Measurements from ENCODE around the gene GRK5.

- TF ChIP-seq, protein P1, sequence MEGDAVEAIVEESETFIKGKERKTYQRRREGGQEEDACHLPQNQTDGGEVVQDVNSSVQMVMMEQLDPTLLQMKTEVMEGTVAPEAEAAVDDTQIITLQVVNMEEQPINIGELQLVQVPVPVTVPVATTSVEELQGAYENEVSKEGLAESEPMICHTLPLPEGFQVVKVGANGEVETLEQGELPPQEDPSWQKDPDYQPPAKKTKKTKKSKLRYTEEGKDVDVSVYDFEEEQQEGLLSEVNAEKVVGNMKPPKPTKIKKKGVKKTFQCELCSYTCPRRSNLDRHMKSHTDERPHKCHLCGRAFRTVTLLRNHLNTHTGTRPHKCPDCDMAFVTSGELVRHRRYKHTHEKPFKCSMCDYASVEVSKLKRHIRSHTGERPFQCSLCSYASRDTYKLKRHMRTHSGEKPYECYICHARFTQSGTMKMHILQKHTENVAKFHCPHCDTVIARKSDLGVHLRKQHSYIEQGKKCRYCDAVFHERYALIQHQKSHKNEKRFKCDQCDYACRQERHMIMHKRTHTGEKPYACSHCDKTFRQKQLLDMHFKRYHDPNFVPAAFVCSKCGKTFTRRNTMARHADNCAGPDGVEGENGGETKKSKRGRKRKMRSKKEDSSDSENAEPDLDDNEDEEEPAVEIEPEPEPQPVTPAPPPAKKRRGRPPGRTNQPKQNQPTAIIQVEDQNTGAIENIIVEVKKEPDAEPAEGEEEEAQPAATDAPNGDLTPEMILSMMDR (IDR thresholded peaks at IDR 0.05; ENCODE audit: low read depth, low read length) = no peak
- TF ChIP-seq MAX (IDR thresholded peaks at IDR 0.05; ENCODE audit: low read depth, low read length) (no peak), MYC (IDR thresholded peaks at IDR 0.05; ENCODE audit: low read depth, low read length) (no peak), POLR2A (IDR thresholded peaks at IDR 0.05; ENCODE audit: extremely low read depth, insufficient read length) (no peak)
Measured at GRCh38 chr10:119483001-119483400, 275.6 kb downstream of the GRK5 start.
